GM10847 (cell line): Measurements from ENCODE around the gene SERP2.

ENCODE experiments used
- POLR2A ChIP-seq: IDR thresholded peaks from 2 replicates; pipeline ENCODE4 v1.6.1; 2011; ENCODE audit not compliant: insufficient read length; ENCODE audit errors: extremely low read depth

Gene SERP2

GRCh38 chr13:44394658-44395057 lies 21.0 kb downstream of the SERP2 start:
- TF ChIP-seq POLR2A, result no peak

GRCh38 chr13:44395976-44396694 lies 22.5 kb downstream of the SERP2 start:
- no peak for TF ChIP-seq POLR2A

- no peak for TF ChIP-seq POLR2A
Measured at GRCh38 chr13:44396701-44397580, 23.3 kb downstream of the SERP2 start.

GRCh38 chr13:44397766-44398223 lies 24.2 kb downstream of the SERP2 start:
- TF ChIP-seq POLR2A, result no peak

GRCh38 chr13:44398606-44399005 lies 25.0 kb downstream of the SERP2 start:
- no peak for TF ChIP-seq POLR2A

GRCh38 chr13:44399074-44399473 lies 25.4 kb downstream of the SERP2 start:
- TF ChIP-seq POLR2A, result no peak

GRCh38 chr13:44400736-44401135 lies 27.1 kb downstream of the SERP2 start:
- TF ChIP-seq POLR2A, result no peak

GRCh38 chr13:44401577-44401976 lies 28.0 kb downstream of the SERP2 start:
- TF ChIP-seq POLR2A, result no peak

- TF ChIP-seq POLR2A, result no peak
Measured at GRCh38 chr13:44402899-44403445, 29.3 kb downstream of the SERP2 start.

- no peak for TF ChIP-seq POLR2A
Measured at GRCh38 chr13:44403461-44404056, 29.9 kb downstream of the SERP2 start.

- TF ChIP-seq POLR2A, result no peak
Measured at GRCh38 chr13:44404261-44405132, 30.9 kb downstream of the SERP2 start.

- TF ChIP-seq POLR2A, result no peak
Measured at GRCh38 chr13:44406617-44407016, 33.0 kb downstream of the SERP2 start.

- TF ChIP-seq POLR2A, result no peak
Measured at GRCh38 chr13:44407379-44407778, 33.8 kb downstream of the SERP2 start.

- no peak for TF ChIP-seq POLR2A
Measured at GRCh38 chr13:44407891-44408290, 34.3 kb downstream of the SERP2 start.

- no peak for TF ChIP-seq POLR2A
Measured at GRCh38 chr13:44409595-44409994, 36.0 kb downstream of the SERP2 start.

- TF ChIP-seq POLR2A, result no peak
Measured at GRCh38 chr13:44410328-44410859, 36.8 kb downstream of the SERP2 start.
